ENCODE results near the gene CCDC6. TPM values are rescaled to one million over a fixed set of nuclear protein-coding genes. Genes with fewer than 3 reads are reported as not detected.

Gene CCDC6
- total RNA-seq, 1 donor from 2014 or later = 50.6 TPM

- Histone ChIP-seq H3K4me1 (no peaks in the 10 kb centered on the region), H3K27ac (no peak overlapping the region), H3K4me3 (no peak overlapping the region), H3K36me3 (no peaks in the 10 kb centered on the region), H3K9me3 (no peaks in the 10 kb centered on the region), H3K27me3 (ENCODE audit: low read depth) (no peaks in the 10 kb centered on the region)
- intact Hi-C loops (cut with DNase I) = no loop called here
- DNase-seq (no peak), ATAC-seq (no peak)
- no peak for TF ChIP-seq CTCF (IDR thresholded peaks at IDR 0.05)
Observed at GRCh38 chr10:59774451-59774850, 131.9 kb downstream of the CCDC6 start.

- intact Hi-C loops (cut with DNase I) = no loop called here
- H3K4me3 ChIP-seq = no peak overlapping the region
- no peak for ATAC-seq
- no peaks in the 10 kb centered on the region for H3K36me3 ChIP-seq
- H3K4me1 ChIP-seq = no peaks in the 10 kb centered on the region
- no peak for TF ChIP-seq CTCF (IDR thresholded peaks at IDR 0.05)
- H3K27ac ChIP-seq = no peak overlapping the region
- no peaks in the 10 kb centered on the region for H3K27me3 ChIP-seq (ENCODE audit: low read depth)
- H3K9me3 ChIP-seq = no peaks in the 10 kb centered on the region
- DNase-seq = no peak
Observed at GRCh38 chr10:59773088-59773487, 133.3 kb downstream of the CCDC6 start.

- DNase-seq (no peak), ATAC-seq (no peak)
- no peaks in the 10 kb centered on the region for H3K36me3 ChIP-seq
- no peak overlapping the region for H3K27ac ChIP-seq
- H3K9me3 ChIP-seq = no peaks in the 10 kb centered on the region
- TF ChIP-seq CTCF (IDR thresholded peaks at IDR 0.05) = no peak
- no peaks in the 10 kb centered on the region for H3K27me3 ChIP-seq (ENCODE audit: low read depth)
- intact Hi-C loops (cut with DNase I) = no loop called here
- H3K4me1 ChIP-seq = no peaks in the 10 kb centered on the region
- no peak overlapping the region for H3K4me3 ChIP-seq
Observed at GRCh38 chr10:59771162-59771807, 135.1 kb downstream of the CCDC6 start.

GRCh38 chr10:59770689-59771088 is 135.7 kb downstream of the CCDC6 start:
- no peak for ATAC-seq

GRCh38 chr10:59762505-59762904 is 143.9 kb downstream of the CCDC6 start:
- Histone ChIP-seq H3K27me3 (ENCODE audit: low read depth) (no peaks in the 10 kb centered on the region), H3K36me3 (no peaks in the 10 kb centered on the region), H3K27ac (no peak overlapping the region), H3K9me3 (no peaks in the 10 kb centered on the region), H3K4me1 (no peaks in the 10 kb centered on the region), H3K4me3 (no peak overlapping the region)
- no peak for TF ChIP-seq CTCF (IDR thresholded peaks at IDR 0.05)
- no peak for ATAC-seq
- no peak for DNase-seq
- intact Hi-C loops (cut with DNase I) = no loop called here

More at GRCh38 chr10:59770689-59771088, 135.7 kb downstream of the CCDC6 start:
- TF ChIP-seq CTCF (IDR thresholded peaks at IDR 0.05) = no peak
- Histone ChIP-seq H3K27ac (no peak overlapping the region), H3K27me3 (ENCODE audit: low read depth) (no peaks in the 10 kb centered on the region), H3K36me3 (no peaks in the 10 kb centered on the region), H3K9me3 (no peaks in the 10 kb centered on the region), H3K4me3 (no peak overlapping the region), H3K4me1 (no peaks in the 10 kb centered on the region)
- DNase-seq = no peak
- intact Hi-C loops (cut with DNase I) = no loop called here
